T-helper 2 cell (primary cell): ENCODE measurements around the gene KYAT1.

Source experiments
- DNase-seq, 5 experiments: peaks; one replicate each; pipeline versions ENCODE4 v3.0.0 to v3.0.0-alpha.2; 2012 to 2022

Gene KYAT1

GRCh38 chr9:128836509-128837145 lies 45.1 kb downstream of the KYAT1 start:
- DNase-seq = no peak

- no peak for DNase-seq
These were observed 46.2 kb downstream of the KYAT1 start for GRCh38 chr9:128835246-128836210.

GRCh38 chr9:128833696-128834095 lies 48.1 kb downstream of the KYAT1 start:
- no peak for DNase-seq

GRCh38 chr9:128829477-128830251 lies 52.1 kb downstream of the KYAT1 start, which contains the start of gene SPOUT1:
Gene SPOUT1 (minus strand): TSS chr9:128829794. CDS start chr9:128829780, 14 bp downstream.
- peak; percentile 82 to 94 (median 88) for DNase-seq

- no peak for DNase-seq
These were observed 52.9 kb downstream of the KYAT1 start for GRCh38 chr9:128828719-128829452.

GRCh38 chr9:128828267-128828666 lies 53.5 kb downstream of the KYAT1 start:
- no peak for DNase-seq

- no peak for DNase-seq
These were observed 55.6 kb downstream of the KYAT1 start for GRCh38 chr9:128825923-128826700.

GRCh38 chr9:128824911-128825310 lies 56.8 kb downstream of the KYAT1 start:
- DNase-seq = no peak

- no peak for DNase-seq
These were observed 57.8 kb downstream of the KYAT1 start for GRCh38 chr9:128823903-128824406.

- no peak for DNase-seq
These were observed 58.3 kb downstream of the KYAT1 start for GRCh38 chr9:128823362-128823902.

- no peak for DNase-seq
These were observed 59.2 kb downstream of the KYAT1 start for GRCh38 chr9:128822407-128823042.

- no peak for DNase-seq
These were observed 60.0 kb downstream of the KYAT1 start for GRCh38 chr9:128821584-128822406.

GRCh38 chr9:128820665-128821583 lies 60.8 kb downstream of the KYAT1 start:
- DNase-seq = no peak

GRCh38 chr9:128819716-128820664 lies 61.8 kb downstream of the KYAT1 start:
- no peak for DNase-seq

- peak in 3 of 5 experiments; percentile 23 to 66 (median 36) for DNase-seq
These were observed 62.7 kb downstream of the KYAT1 start for GRCh38 chr9:128818839-128819715.
